HEK293T (cell line): ENCODE measurements around the gene MAP3K5.

Experiments
- CTCF ChIA-PET: fragments of 350-600 bp; formaldehyde crosslinking; extraction: SDS; loops from one replicate; lab custom pipeline; 2021; ENCODE audit warnings: antibody characterized with exemption, inconsistent platforms; lab: Yijun Ruan, JAX
- POLR2A ChIA-PET: fragments of 350-600 bp; formaldehyde crosslinking; extraction: SDS; loops from one replicate; lab custom pipeline; 2020; ENCODE audit warnings: antibody characterized with exemption, inconsistent platforms; lab: Yijun Ruan, JAX
- DNase-seq: peaks from one replicate; pipeline ENCODE4 v3.0.0; 2012; ENCODE audit warnings: mixed read lengths; ENCODE audit errors: extremely low spot score
- ARNT ChIP-seq: fragments of 450-650 bp; IDR thresholded peaks from 2 replicates; pipeline ENCODE4 v1.6.1; 2017; ENCODE audit warnings: mild to moderate bottlenecking
- BHLHE40 ChIP-seq: fragments of 450-650 bp; IDR thresholded peaks from 2 replicates; pipeline ENCODE4 v1.6.1; 2016; ENCODE audit warnings: mild to moderate bottlenecking, moderate library complexity, borderline replicate concordance
- CTBP1 ChIP-seq: fragments of 450-650 bp; IDR thresholded peaks from 2 replicates; pipeline ENCODE4 v1.6.1; 2016; ENCODE audit warnings: borderline replicate concordance
- ELF4 ChIP-seq: fragments of 450-650 bp; IDR thresholded peaks from 2 replicates; pipeline ENCODE4 v1.6.1; 2017; ENCODE audit warnings: antibody characterized with exemption
- FOXA1 ChIP-seq: fragments of 450-650 bp; IDR thresholded peaks from 2 replicates; pipeline ENCODE4 v1.6.1; 2016; ENCODE audit warnings: mild to moderate bottlenecking
- FOXK2 ChIP-seq: fragments of 450-650 bp; IDR thresholded peaks from 2 replicates; pipeline ENCODE4 v1.6.1; 2016; ENCODE audit warnings: mild to moderate bottlenecking
- FOXM1 ChIP-seq: fragments of 450-650 bp; IDR thresholded peaks from 2 replicates; pipeline ENCODE4 v1.6.1; 2017; ENCODE audit warnings: mild to moderate bottlenecking, borderline replicate concordance
- HDGF ChIP-seq: fragments of 450-650 bp; IDR thresholded peaks from 2 replicates; pipeline ENCODE4 v1.6.1; 2017; ENCODE audit warnings: antibody characterized with exemption, borderline replicate concordance
- L3MBTL2 ChIP-seq: fragments of 450-650 bp; conservative IDR thresholded peaks from 2 replicates; pipeline ENCODE4 v1.6.1; 2016; ENCODE audit warnings: mild to moderate bottlenecking
- LEF1 ChIP-seq: fragments of 450-650 bp; IDR thresholded peaks from 2 replicates; pipeline ENCODE4 v1.6.1; 2017; ENCODE audit warnings: mild to moderate bottlenecking, borderline replicate concordance
- NFRKB ChIP-seq: fragments of 450-650 bp; IDR thresholded peaks from 2 replicates; pipeline ENCODE4 v1.6.1; 2016; ENCODE audit warnings: mild to moderate bottlenecking, moderate library complexity
- PKNOX1 ChIP-seq: fragments of 450-650 bp; IDR thresholded peaks from 2 replicates; pipeline ENCODE4 v1.6.1; 2016
- SP1 ChIP-seq: fragments of 450-650 bp; IDR thresholded peaks from 2 replicates; pipeline ENCODE4 v1.6.1; 2017
- SUZ12 ChIP-seq: fragments of 450-650 bp; IDR thresholded peaks from 2 replicates; pipeline ENCODE4 v1.6.1; 2016; ENCODE audit warnings: mild to moderate bottlenecking
- TARDBP ChIP-seq: fragments of 450-650 bp; IDR thresholded peaks from 2 replicates; pipeline ENCODE4 v1.6.1; 2016
- ZNF384 ChIP-seq: fragments of 450-650 bp; IDR thresholded peaks from 2 replicates; pipeline ENCODE4 v1.6.1; 2016

The MAP3K5 gene

GRCh38 chr6:136533487-136533886 is 258.8 kb downstream of the MAP3K5 start:
- TF ChIP-seq FOXM1 (no peak), TARDBP (no peak)
- DNase-seq: no peak
- POLR2A ChIA-PET: no interaction called here
- CTCF ChIA-PET: no interaction called here

GRCh38 chr6:136532030-136532429 is 260.2 kb downstream of the MAP3K5 start:
- ChIA-PET POLR2A (no interaction called here), CTCF (interaction anchor here (1.2 kb wide), 1 partner anchor 15 kb away, joined by 4 read pairs; no protein-coding TSS in a partner anchor)
- DNase-seq: no peak
- TF ChIP-seq FOXA1 (no peak), FOXK2 (no peak), SUZ12 (no peak), ZNF384 (no peak), ARNT (no peak), CTBP1 (no peak), LEF1 (no peak), TARDBP (no peak), ELF4 (no peak), HDGF (no peak), BHLHE40 (no peak), SP1 (no peak), PKNOX1 (no peak), NFRKB (no peak), L3MBTL2 (no peak)

- DNase-seq: no peak
- POLR2A ChIA-PET: interaction anchor here (1.1 kb wide), 1 partner anchor 240 kb away, joined by 4 read pairs; the partner anchor contains the start of gene BCLAF1
- CTCF ChIA-PET: no interaction called here
- TF ChIP-seq L3MBTL2 (no peak), BHLHE40 (no peak), HDGF (no peak), ARNT (no peak), FOXM1 (no peak), ZNF384 (no peak), TARDBP (no peak), SP1 (no peak)
These were observed 262.6 kb downstream of the MAP3K5 start for GRCh38 chr6:136529710-136530109.

GRCh38 chr6:136528477-136528876 is 263.8 kb downstream of the MAP3K5 start:
- ChIA-PET POLR2A (no interaction called here), CTCF (no interaction called here)
- TF ChIP-seq CTBP1 (no peak), BHLHE40 (no peak)
- no peak for DNase-seq

GRCh38 chr6:136527831-136528230 is 264.4 kb downstream of the MAP3K5 start:
- POLR2A ChIA-PET: no interaction called here
- CTCF ChIA-PET: no interaction called here
- DNase-seq: no peak
- TF ChIP-seq SUZ12 (no peak), TARDBP (no peak), ELF4 (no peak), HDGF (no peak), L3MBTL2 (no peak), CTBP1 (no peak), BHLHE40 (no peak), LEF1 (no peak), FOXA1 (no peak), NFRKB (no peak), SP1 (no peak), ARNT (no peak), ZNF384 (no peak), FOXK2 (no peak)

- ChIA-PET POLR2A (interaction anchor here (1.7 to 2.7 kb wide), 2 partner anchors 24 to 237 kb away, joined by 5 to 11 read pairs; partner anchors contain the start of genes BCLAF1 and MAP7), CTCF (interaction anchor here (0.5 to 2.8 kb wide), 5 partner anchors 15 to 1464 kb away, joined by 3 to 13 read pairs (median 5); no protein-coding TSS in a partner anchor)
- TF ChIP-seq HDGF: no peak
- no peak for TF ChIP-seq LEF1
- TF ChIP-seq BHLHE40: no peak
- TF ChIP-seq FOXK2: no peak
- no peak for TF ChIP-seq CTBP1
- TF ChIP-seq ELF4: no peak
- no peak for DNase-seq
These were observed 265.3 kb downstream of the MAP3K5 start for GRCh38 chr6:136526937-136527336.

GRCh38 chr6:136526196-136526930 is 265.9 kb downstream of the MAP3K5 start:
- POLR2A ChIA-PET: interaction anchor here (1.7 to 2.7 kb wide), 2 partner anchors 25 to 236 kb away, joined by 5 to 11 read pairs; partner anchors contain the start of genes BCLAF1 and MAP7
- CTCF ChIA-PET: interaction anchor here (0.5 to 2.8 kb wide), 10 partner anchors 10 to 1465 kb away, joined by 3 to 13 read pairs (median 4); no protein-coding TSS in a partner anchor

More at GRCh38 chr6:136526196-136526930, 265.9 kb downstream of the MAP3K5 start:
- no peak for TF ChIP-seq CTBP1
- TF ChIP-seq TARDBP: no peak
- TF ChIP-seq FOXK2: no peak
- no peak for TF ChIP-seq SUZ12
- no peak for TF ChIP-seq HDGF
- TF ChIP-seq FOXA1: no peak
- TF ChIP-seq PKNOX1: no peak
- no peak for TF ChIP-seq FOXM1
- peak; percentile 80 for DNase-seq
